Central memory CD8-positive, alpha-beta T cell (primary cell): ENCODE results near the gene ELMO1.

ENCODE experiments used
- ATAC-seq: fragments of 150-1000 bp; cut with Tn5 transposase; replicated peaks from 2 replicates; pipeline ENCODE4 v1.10.0; 2022; ENCODE audit warnings: mild to moderate bottlenecking, moderate FRiP score, moderate number of reproducible peaks; ENCODE audit not compliant: poor library complexity, severe bottlenecking; ENCODE audit errors: extremely low read depth
- DNase-seq, 2 donors: peaks; one replicate each; pipeline ENCODE4 v3.0.0; 2021; ENCODE audit warnings: low spot score in 2 of 2
- H3K27ac Mint-ChIP-seq: one replicate; pipeline ENCODE4 v1.8.0; 2022; ENCODE audit warnings: low read depth, mild to moderate bottlenecking, moderate library complexity, mixed read lengths
- H3K27me3 Mint-ChIP-seq: one replicate; pipeline ENCODE4 v1.8.0; 2022; ENCODE audit warnings: mixed read lengths
- H3K36me3 Mint-ChIP-seq: one replicate; pipeline ENCODE4 v1.8.0; 2022; ENCODE audit warnings: mild to moderate bottlenecking, moderate library complexity, mixed read lengths; ENCODE audit not compliant: insufficient read depth
- H3K4me1 Mint-ChIP-seq: one replicate; pipeline ENCODE4 v1.8.0; 2022; ENCODE audit warnings: mixed read lengths
- H3K4me3 Mint-ChIP-seq: one replicate; pipeline ENCODE4 v1.8.0; 2022; ENCODE audit warnings: mild to moderate bottlenecking, moderate library complexity, mixed read lengths
- H3K9me3 Mint-ChIP-seq: one replicate; pipeline ENCODE4 v1.8.0; 2022; ENCODE audit warnings: mixed read lengths

ELMO1 gene

GRCh38 chr7:36943591-36944435, 504.9 kb downstream of the ELMO1 start:
- Mint-ChIP-seq H3K36me3 (peaks cover 6% of the 10 kb centered on the region), H3K4me3 (no peak overlapping the region)

GRCh38 chr7:36942955-36943354, 505.7 kb downstream of the ELMO1 start:
- DNase-seq (no peak), ATAC-seq (no peak)
- peaks cover 19% of the 10 kb centered on the region for H3K4me1 Mint-ChIP-seq
- H3K27ac Mint-ChIP-seq = no peak overlapping the region
- no peaks in the 10 kb centered on the region for H3K27me3 Mint-ChIP-seq
- H3K36me3 Mint-ChIP-seq = peaks cover 6% of the 10 kb centered on the region
- no peak overlapping the region for H3K4me3 Mint-ChIP-seq
- peaks cover 44% of the 10 kb centered on the region for H3K9me3 Mint-ChIP-seq

More at GRCh38 chr7:36943591-36944435, 504.9 kb downstream of the ELMO1 start:
- Mint-ChIP-seq H3K9me3 (peaks cover 44% of the 10 kb centered on the region), H3K27me3 (no peaks in the 10 kb centered on the region), H3K4me1 (peaks cover 15% of the 10 kb centered on the region), H3K27ac (no peak overlapping the region)
- no peak for DNase-seq
- no peak for ATAC-seq

GRCh38 chr7:36942541-36942940, 506.1 kb downstream of the ELMO1 start:
- peaks cover 18% of the 10 kb centered on the region for H3K4me1 Mint-ChIP-seq
- H3K4me3 Mint-ChIP-seq = no peak overlapping the region
- H3K27me3 Mint-ChIP-seq = no peaks in the 10 kb centered on the region
- H3K27ac Mint-ChIP-seq = no peak overlapping the region
- H3K9me3 Mint-ChIP-seq = peaks cover 40% of the 10 kb centered on the region
- no peak for DNase-seq
- no peak for ATAC-seq
- peaks cover 4% of the 10 kb centered on the region for H3K36me3 Mint-ChIP-seq

GRCh38 chr7:36942025-36942424, 506.6 kb downstream of the ELMO1 start:
- H3K9me3 Mint-ChIP-seq = peaks cover 39% of the 10 kb centered on the region
- H3K4me1 Mint-ChIP-seq = peaks cover 16% of the 10 kb centered on the region
- H3K36me3 Mint-ChIP-seq = peaks cover 4% of the 10 kb centered on the region
- no peak overlapping the region for H3K4me3 Mint-ChIP-seq
- H3K27ac Mint-ChIP-seq = no peak overlapping the region
- no peak for DNase-seq
- no peak for ATAC-seq
- H3K27me3 Mint-ChIP-seq = no peaks in the 10 kb centered on the region

- no peak overlapping the region for H3K27ac Mint-ChIP-seq
- no peak for ATAC-seq
- H3K4me3 Mint-ChIP-seq = no peak overlapping the region
- peaks cover 38% of the 10 kb centered on the region for H3K9me3 Mint-ChIP-seq
- H3K27me3 Mint-ChIP-seq = no peaks in the 10 kb centered on the region
- H3K4me1 Mint-ChIP-seq = peaks cover 12% of the 10 kb centered on the region
- DNase-seq = no peak
- H3K36me3 Mint-ChIP-seq = peaks cover 6% of the 10 kb centered on the region
Measured at GRCh38 chr7:36941359-36941758, 507.3 kb downstream of the ELMO1 start.

- H3K27ac Mint-ChIP-seq = no peak overlapping the region
- H3K9me3 Mint-ChIP-seq = peaks cover 43% of the 10 kb centered on the region
- ATAC-seq = no peak
- DNase-seq = no peak
- no peaks in the 10 kb centered on the region for H3K27me3 Mint-ChIP-seq
- H3K36me3 Mint-ChIP-seq = peaks cover 7% of the 10 kb centered on the region
- H3K4me3 Mint-ChIP-seq = no peak overlapping the region
- peaks cover 12% of the 10 kb centered on the region for H3K4me1 Mint-ChIP-seq
Measured at GRCh38 chr7:36939816-36940215, 508.8 kb downstream of the ELMO1 start.

- peaks cover 21% of the 10 kb centered on the region for H3K4me1 Mint-ChIP-seq
- no peak overlapping the region for H3K27ac Mint-ChIP-seq
- peaks cover 7% of the 10 kb centered on the region for H3K36me3 Mint-ChIP-seq
- H3K9me3 Mint-ChIP-seq = peaks cover 34% of the 10 kb centered on the region
- DNase-seq (no peak), ATAC-seq (peak; percentile 28)
- no peak overlapping the region for H3K4me3 Mint-ChIP-seq
- H3K27me3 Mint-ChIP-seq = no peaks in the 10 kb centered on the region
Measured at GRCh38 chr7:36937754-36938563, 510.7 kb downstream of the ELMO1 start.

GRCh38 chr7:36931892-36932291, 516.8 kb downstream of the ELMO1 start:
- no peak for ATAC-seq
- no peak overlapping the region for H3K27ac Mint-ChIP-seq
- no peak overlapping the region for H3K4me3 Mint-ChIP-seq
- H3K9me3 Mint-ChIP-seq = peaks cover 7% of the 10 kb centered on the region
- peaks cover 3% of the 10 kb centered on the region for H3K36me3 Mint-ChIP-seq
- H3K27me3 Mint-ChIP-seq = no peaks in the 10 kb centered on the region
- no peak for DNase-seq
- peaks cover 27% of the 10 kb centered on the region for H3K4me1 Mint-ChIP-seq

GRCh38 chr7:36929791-36930190, 518.9 kb downstream of the ELMO1 start:
- Mint-ChIP-seq H3K27ac (no peak overlapping the region), H3K4me3 (no peak overlapping the region), H3K27me3 (no peaks in the 10 kb centered on the region)

GRCh38 chr7:36928718-36929117, 519.9 kb downstream of the ELMO1 start:
- peaks cover 37% of the 10 kb centered on the region for H3K4me1 Mint-ChIP-seq
- no peak for ATAC-seq
- no peaks in the 10 kb centered on the region for H3K27me3 Mint-ChIP-seq
- no peaks in the 10 kb centered on the region for H3K9me3 Mint-ChIP-seq
- DNase-seq = no peak
- H3K36me3 Mint-ChIP-seq = peaks cover 2% of the 10 kb centered on the region
- no peak overlapping the region for H3K27ac Mint-ChIP-seq
- H3K4me3 Mint-ChIP-seq = no peak overlapping the region

More at GRCh38 chr7:36929791-36930190, 518.9 kb downstream of the ELMO1 start:
- ATAC-seq = no peak
- Mint-ChIP-seq H3K9me3 (no peaks in the 10 kb centered on the region), H3K4me1 (peaks cover 33% of the 10 kb centered on the region), H3K36me3 (no peaks in the 10 kb centered on the region)
- DNase-seq = no peak

- DNase-seq = no peak
- Mint-ChIP-seq H3K4me1 (peaks cover 33% of the 10 kb centered on the region), H3K9me3 (no peaks in the 10 kb centered on the region), H3K4me3 (no peak overlapping the region), H3K27ac (no peak overlapping the region), H3K27me3 (no peaks in the 10 kb centered on the region), H3K36me3 (peaks cover 2% of the 10 kb centered on the region)
- no peak for ATAC-seq
Measured at GRCh38 chr7:36928311-36928710, 520.4 kb downstream of the ELMO1 start.

GRCh38 chr7:36925691-36926090, 523.0 kb downstream of the ELMO1 start:
- Mint-ChIP-seq H3K27ac (peak overlapping the region; percentile 9), H3K9me3 (no peaks in the 10 kb centered on the region), H3K4me1 (peaks cover 25% of the 10 kb centered on the region), H3K27me3 (no peaks in the 10 kb centered on the region), H3K4me3 (no peak overlapping the region), H3K36me3 (peaks cover 6% of the 10 kb centered on the region)
- DNase-seq (no peak), ATAC-seq (no peak)

- H3K27ac Mint-ChIP-seq = no peak overlapping the region
Measured at GRCh38 chr7:36925207-36925606, 523.5 kb downstream of the ELMO1 start.

More at GRCh38 chr7:36925207-36925606, 523.5 kb downstream of the ELMO1 start:
- peaks cover 25% of the 10 kb centered on the region for H3K4me1 Mint-ChIP-seq
- no peaks in the 10 kb centered on the region for H3K9me3 Mint-ChIP-seq
- H3K4me3 Mint-ChIP-seq = no peak overlapping the region
- no peaks in the 10 kb centered on the region for H3K27me3 Mint-ChIP-seq
- ATAC-seq (no peak), DNase-seq (no peak)
- peaks cover 6% of the 10 kb centered on the region for H3K36me3 Mint-ChIP-seq
